NCI-H1417 treated with DMSO at 0.1 percent for 48 hours (cell line): Measurements from ENCODE around the gene SYNE1.

Source experiments
- DNase-seq: peaks from one replicate; lab custom pipeline; 2025; lab: John Stamatoyannopoulos, UW

SYNE1 gene

DNA sequence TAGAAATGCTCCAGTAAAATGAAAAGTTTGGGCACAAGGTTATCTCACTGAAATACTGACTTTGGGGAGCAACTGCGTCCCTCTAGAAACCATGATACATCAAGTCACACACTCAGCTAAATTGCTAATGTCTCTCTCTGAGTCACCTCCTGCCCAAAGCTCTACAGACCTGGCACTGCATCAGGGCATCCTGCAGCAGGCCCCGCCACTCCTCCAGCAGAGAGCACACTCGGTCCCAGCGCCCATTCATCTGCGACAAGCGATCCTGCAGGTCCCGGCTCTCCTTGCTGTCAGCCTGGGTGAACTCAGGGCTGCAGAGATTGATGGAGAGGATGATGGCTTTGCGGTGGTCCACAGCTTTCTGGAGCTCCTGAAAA is 500.7 kb downstream of the SYNE1 start:
- no peak for DNase-seq

DNA sequence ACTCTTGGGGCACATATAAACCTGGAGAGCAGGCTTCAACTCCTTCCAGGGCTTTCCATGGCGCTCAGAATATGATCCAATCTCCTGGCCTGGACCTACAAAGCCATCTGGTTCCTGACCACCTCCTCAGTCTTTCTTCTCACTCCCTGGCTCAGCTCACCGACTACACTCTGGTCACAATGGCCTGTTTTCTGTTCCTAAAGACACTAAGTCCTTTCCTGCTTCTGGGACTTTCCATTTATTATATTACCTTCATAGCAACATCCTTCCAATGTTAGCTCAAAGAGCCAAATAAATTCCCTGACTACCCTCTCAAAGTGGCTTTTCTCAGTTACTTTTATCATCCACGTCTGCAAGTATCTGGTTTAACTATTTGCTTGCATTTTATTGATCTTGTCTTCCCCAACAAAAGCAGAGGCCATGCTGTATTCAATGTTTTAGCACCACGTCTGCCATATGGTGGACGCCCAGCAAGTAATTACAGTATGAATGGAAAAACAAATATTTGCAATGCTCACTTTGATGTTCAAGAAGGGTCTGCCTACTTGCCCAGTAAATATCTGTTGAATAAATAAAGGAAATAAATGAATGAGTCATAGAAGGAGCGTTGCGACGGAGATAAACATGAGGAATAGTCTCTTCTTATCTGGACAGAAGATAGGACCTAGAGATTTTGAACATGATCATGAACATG is 501.3 kb downstream of the SYNE1 start:
- peak; percentile 30 for DNase-seq

DNA sequence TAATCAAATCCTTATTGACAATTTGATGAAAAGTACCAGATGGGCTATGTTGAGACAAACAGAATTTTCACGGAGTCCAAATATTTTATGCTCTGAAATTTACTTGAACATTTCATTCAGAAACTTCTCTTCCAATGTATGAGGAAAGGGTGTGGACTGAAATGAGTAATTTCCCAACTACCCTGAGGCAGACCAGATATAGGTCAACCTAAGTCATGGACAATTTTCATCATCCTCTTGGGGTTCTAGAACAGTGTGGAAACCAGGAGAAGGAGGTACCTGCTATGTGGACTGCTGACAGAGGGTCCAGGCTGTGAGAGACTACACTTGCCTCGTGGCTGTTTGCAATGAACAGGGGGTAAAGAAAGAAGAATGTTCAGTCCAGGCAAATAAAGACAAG is 506.7 kb downstream of the SYNE1 start:
- DNase-seq: no peak

DNA sequence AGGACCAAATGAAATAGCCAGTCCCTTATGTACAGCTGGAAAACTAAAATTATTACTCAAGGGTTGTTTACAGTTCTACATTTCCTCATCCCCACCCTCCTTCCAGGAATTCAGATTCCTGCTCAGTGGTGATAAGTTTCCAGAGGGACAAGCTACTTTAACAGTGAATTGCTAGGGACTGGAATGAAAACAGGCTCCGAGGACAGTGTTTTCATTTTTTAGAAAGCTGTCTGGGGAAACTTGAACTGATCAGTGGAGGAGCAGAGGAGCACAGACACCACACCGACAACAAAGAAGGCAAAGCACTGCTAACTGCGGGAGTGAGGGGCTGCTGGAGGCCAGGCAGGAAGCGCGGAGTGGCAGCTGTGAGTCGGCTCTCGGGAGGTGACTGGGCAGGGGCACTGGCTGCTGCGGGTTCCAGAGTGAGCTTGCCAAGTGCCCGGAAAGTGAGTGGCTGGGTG is 507.4 kb downstream of the SYNE1 start:
- no peak for DNase-seq

DNA sequence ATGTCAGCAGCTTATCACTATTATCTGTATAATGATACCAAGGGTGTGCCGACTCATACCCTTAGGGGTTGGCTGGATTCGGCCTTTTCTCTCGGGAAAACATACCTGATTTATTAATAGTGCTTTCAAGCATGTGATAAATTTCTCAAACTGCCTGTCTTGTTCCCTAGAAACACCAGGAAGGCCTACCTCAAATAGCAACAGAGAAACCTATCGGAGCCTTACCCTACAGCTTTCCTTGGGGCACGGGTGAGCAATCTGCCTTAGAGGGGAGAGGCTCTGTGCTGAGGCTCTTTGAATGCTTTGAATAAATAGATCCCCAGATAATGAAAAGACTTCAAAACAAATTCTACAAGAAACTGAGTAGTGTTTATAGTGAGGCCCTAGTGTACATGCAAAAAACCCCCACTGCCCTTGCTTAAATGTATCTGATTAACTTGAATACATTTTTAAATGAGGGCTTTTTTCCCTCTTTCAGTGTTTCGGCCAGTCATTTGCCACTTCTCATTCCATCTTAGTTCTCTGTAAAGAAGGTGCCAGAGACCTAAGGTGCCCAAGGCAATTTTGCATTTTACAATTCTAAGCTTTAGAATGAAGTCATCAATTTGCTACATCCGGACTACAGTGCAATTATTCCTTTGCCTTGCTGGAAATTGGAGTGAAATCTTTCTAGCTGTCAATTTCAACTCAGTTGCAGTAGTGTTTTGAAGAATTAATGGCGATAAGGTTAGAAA is 509.6 kb downstream of the SYNE1 start:
- no peak for DNase-seq

DNA sequence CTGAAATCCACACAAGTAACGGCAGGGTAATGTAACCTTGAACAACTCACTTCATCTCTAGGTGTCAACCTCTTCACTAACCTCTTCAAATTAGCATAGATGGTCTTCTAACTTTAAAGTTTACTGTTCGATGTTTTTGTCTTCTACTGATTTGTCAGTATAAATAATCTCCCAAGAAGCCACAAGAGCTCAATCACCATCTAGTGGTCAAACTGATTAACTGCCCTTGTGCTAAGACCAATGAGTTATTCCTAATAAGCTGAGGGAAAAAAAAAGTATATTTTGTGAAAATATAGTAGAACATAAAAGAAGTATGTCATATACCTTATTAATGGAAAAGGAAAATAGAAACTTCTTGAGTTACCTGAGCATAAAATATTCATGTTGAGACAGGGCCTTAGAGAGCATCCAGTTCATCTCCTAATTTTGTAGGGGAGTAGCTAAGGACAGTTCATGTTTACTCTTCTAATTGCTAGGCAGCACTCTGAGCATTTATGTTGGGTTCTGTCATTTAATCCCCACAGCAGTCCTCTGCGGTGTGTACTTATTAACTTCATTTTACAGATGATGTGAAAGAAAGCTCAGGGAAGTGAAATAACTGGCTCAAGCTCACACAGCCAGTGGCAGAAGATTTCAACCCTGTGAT is 512.6 kb downstream of the SYNE1 start:
- DNase-seq: peak; percentile 61

DNA sequence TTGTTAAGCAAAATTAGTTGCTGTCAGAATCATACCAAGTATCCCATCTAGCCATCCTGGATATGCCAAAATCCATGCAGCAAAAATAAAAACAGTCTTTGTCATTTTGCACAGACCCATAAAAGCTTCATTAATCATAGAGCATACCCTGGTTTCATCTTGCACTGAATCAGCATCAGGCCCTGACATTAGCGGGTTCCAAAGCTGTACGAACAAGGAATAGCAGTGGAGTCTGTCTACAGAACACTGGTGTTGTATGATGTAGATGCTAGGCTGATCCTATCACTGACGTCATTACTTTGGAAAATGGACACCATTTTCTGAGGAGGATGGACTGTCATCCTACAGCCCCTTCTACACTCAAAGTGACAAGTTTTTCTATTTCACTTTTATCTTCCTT is 514.1 kb downstream of the SYNE1 start:
- no peak for DNase-seq

DNA sequence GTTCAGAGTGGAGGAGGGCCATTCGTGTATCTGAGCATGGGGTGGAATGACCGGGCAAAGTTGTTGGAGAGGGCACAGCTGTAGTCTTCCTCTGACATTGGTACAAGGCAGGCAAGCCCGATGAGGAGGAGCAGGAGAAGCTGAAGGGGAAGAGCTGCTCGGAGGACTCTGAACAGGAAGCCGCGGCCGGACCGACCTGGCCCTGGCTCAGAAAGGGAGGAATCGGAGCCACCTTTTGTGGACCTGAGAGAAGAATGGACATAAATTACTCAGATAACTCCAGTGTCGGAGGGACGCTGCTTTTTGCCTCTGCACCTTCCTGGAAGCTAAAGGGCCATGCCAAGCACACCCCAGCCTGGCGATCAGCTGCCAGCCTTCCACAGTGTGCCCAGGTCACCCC is 514.7 kb downstream of the SYNE1 start:
- no peak for DNase-seq

DNA sequence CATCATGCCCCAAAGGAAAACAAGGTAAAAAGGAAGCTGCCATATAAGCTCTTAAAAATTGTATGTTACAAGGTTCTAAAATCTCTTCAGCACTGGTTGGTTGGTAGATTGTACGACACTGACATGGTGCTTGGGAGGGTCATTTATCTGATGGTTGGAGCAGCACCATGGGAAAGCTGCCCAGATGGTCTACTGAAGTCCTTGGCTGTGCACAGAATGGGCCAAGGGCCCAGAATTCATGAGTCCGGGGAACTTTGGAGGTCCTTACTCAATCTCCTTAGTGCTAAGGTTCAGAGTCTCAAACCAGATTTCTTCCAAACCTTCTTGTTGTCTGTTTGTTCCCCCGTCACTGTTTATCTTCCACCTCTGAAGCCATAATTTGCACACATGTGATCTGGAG is 515.3 kb downstream of the SYNE1 start:
- DNase-seq: no peak

DNA sequence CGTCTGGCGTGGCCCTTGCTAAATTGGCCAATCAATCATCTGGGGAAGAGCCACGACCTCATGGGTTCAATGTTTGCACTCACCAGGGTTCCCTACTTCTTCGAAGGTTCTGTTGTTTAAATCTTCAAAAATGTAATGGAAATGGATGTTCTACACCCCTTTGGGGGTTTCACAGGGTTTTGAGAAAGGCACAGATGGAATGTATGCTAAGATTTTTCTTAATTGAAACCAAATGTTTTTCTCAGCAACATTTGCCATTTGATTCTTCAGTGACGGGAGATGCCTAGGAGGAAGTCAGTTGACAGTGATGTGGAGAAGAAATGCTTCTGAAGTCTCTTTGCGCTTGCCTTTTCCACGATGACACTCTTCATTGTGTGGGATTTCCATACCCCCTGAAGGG is 517.3 kb downstream of the SYNE1 start:
- no peak for DNase-seq

DNA sequence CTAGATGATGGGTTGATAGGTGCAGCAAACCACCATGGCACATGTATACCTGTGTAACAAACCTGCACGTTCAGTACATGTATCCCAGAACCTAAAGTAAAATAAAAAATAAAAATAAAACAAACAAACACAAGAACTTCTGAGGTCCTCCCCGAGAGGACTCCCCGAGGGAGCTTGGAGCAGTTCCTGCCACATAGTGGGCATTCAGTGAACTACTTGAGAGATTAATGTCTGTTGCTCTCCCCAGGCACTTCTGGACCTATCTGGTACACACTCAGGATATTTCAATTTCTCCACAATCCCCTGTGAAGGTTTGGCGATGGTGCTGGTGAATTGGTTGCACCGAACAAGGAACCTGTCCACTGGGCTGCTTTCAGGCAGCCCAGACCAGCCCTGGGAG is 518.5 kb downstream of the SYNE1 start:
- DNase-seq: no peak

DNA sequence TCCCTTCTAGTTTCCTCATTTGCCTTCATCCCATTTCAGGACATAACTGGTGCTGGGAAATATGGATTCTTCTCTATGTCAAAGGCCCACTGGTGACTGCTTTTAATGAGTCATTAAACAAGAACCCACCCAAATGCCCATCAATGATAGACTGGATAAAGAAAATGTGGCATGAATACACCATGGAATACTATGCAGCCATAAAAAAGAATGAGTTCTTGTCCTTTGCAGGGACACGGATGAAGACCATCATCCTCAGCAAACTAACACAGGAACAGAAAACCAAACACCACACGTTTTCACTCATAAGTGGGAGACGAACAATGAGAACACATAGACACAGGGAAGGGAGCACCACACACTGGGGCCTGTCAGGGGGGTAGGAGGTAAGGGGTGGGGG is 518.9 kb downstream of the SYNE1 start:
- DNase-seq: no peak

DNA sequence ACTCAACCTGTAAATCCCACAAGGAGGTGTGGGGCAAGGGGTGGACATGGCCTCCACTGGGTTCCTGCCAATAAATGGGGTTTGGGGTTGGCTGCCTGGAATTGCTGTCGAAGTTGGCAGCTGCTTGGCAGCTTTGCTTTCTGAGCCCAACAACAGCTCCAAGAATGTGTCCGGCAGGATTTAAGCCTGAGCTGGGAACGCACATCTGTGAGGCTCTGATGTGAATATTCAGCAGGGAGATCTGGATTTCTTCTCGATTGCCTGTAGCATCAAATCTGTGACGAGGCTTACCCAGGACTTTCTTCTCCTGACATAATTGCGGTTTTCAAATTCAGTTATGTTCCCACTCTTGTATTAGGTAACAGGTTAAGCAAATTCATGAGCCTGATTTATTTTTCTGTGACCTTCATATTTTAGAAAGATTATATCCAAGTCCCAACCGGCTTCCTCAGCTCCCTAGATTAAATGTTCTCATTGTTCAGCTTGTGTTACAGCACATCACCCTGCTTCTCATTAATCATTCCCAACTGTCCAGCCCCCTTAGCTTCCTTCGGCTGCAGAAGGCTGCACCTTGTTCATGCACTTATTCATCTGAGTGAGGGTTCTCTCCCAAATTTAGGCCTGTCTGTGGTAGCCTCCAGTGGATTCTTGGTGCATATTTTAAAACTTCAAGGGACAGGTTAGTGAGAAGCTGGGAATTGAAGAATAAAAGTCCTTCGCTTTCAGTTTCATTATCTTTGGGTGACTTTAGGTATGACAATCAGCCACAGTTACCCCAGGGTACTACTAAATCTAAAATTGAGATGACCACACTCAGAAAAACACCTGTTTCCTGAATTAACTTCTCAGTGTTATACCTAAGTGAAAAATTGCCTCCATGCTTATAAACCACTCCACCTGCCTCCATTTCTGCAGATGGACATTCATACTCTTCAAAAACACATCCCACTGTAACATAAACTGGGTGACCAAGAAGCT is 519.7 kb downstream of the SYNE1 start:
- DNase-seq: no peak

DNA sequence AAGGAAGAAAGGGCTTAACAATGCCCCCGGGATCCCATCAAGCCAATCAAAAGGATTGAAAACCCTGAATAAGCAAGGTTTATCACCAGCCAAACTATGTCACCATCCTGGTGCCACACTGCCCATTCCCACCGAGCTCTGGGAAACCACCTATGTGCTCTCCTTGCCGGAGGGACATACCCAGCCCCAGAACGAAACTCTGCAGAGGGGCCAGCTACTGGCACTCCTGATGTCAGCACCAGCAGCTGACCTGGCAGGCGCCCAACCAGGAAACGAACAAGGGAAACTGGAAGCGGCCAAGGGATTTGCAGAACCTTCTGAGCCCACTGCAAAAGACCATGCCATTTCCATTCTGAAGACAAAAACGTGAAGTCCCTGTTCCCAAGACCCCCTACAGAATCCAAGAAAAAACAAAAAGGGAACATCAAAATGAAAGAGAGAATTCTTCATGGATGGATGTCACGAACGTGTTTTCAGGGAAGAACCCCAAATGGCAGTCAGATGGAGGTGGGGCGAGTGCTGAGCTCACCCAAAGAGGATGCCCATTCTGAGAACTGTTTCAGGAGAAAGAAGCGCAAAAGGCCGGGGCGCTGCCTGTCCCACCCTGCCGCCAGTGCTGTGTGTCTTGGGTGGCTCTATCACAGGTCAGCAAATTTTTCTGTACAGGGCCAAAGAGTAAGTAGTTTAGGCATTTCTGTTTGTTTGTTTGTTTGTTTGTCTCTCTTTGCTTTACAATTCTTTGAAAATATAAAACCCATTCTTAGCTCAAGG is 524.5 kb downstream of the SYNE1 start:
- no peak for DNase-seq

DNA sequence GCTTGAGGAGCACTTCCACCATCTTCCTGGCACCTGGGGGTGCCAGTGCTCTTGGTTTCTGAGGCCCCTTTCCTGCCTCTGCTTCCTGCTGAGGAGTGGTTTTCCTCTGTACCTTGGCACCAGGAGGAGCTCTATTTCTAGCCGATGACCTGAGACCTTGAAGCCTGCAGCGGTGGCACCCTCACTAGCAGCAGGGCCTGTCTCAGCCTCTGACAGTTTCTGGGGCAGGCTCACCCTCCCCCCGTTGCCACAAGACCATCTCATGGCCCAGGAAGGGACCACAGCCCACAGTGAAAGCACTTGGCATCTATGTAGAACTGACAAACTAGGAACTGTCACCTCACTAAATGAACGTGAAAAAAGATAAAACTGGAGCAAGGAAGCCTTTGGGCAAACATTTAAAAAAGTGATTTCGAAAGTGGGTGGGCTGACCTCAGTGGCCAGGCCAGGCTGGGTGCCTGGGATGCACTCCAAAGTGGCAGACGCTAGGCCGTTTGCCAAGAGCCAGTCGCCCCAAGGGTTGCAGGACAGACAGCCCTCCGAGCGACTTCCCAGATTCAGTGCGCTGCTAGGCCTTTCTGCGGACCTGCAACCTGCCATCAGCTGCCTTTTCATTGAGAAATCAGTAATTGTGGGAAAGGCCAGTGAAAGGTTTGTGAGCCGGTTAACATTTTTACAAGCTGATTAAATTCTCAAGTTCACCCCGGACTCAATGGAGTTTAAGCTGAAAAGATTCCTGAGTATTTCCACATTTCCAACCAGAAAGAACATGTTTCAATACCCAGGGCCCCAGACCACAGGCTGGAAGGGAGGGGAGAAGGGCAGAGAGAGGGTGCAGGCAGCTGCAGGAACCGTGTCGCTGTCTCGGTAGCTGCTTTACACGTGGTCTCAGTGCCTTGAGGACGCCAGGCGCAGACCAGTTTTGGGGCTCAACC is 526.0 kb downstream of the SYNE1 start:
- DNase-seq: no peak

DNA sequence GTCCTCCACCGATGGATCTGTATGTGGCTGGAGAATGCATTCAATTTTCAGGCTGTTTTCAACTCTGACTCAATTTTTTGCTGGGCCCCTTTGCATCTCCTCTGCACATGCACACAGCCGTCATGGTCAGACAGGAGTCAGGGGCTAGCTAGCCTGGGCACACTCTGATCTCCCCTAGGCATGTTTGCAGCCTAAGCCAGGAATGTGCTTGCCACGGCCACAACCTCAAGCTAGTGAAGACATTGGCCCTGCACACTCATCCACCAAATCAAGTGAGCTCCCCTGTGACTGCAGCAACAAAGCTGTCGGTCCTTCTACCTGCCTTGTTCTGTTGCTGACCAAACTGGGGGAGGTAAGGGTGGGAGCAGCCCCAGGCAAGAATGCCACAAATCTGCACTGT is 529.2 kb downstream of the SYNE1 start:
- DNase-seq: no peak

DNA sequence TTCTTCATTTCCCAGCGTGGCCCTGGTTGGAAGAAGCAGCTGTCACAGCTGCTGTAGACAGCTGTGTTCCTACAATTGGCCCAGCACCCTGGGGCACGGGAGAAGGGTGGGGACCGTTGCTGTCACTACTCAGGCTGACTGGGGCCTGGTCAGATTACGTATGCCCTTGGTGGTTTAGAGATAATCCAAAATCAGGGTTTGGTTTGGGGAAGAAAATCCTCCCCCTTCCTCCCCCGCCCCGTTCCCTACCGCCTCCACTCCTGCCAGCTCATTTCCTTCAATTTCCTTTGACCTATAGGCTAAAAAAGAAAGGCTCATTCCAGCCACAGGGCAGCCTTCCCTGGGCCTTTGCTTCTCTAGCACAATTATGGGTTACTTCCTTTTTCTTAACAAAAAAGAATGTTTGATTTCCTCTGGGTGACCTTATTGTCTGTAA is 537.0 kb downstream of the SYNE1 start:
- no peak for DNase-seq

DNA sequence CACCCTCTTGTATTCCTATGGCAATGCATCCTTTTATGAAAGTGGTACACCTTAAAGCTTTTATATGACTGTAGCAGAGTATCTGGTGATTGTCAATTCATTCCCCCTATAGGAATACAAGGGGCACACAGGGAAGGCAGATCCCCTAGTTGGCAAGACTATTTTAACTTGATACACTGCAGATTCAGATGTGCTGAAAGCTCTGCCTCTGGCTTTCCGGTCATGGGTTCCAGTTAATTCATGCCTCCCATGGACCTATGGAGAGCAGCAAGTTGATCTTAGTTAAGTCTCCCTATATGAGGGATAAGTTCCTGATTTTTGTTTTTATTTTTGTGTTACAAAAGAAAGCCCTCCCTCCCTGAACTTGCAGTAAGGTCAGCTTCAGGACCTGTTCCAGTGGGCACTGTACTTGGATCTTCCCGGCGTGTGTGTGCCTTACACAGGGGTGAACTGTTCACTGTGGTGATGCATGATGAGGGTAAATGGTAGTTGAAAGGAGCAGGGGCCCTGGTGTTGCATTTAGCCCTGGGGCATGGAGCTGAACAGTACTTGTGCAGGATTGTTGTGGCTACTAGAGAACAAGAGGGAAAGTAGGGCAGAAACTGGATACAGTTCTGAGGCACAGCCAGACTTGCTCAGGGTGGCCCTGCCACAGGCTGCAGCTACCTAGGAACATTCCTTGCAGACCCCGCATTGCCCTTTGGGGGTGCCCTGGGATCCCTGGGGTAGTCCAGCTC is 537.5 kb downstream of the SYNE1 start:
- DNase-seq: no peak

DNA sequence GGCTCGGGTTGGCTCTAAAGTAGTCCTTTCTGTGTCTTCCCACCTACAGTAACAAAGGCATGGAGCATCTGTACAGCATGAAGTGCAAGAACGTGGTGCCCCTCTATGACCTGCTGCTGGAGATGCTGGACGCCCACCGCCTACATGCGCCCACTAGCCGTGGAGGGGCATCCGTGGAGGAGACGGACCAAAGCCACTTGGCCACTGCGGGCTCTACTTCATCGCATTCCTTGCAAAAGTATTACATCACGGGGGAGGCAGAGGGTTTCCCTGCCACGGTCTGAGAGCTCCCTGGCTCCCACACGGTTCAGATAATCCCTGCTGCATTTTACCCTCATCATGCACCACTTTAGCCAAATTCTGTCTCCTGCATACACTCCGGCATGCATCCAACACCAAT is 538.5 kb downstream of the SYNE1 start:
- DNase-seq: no peak
